ENCODE results near the gene GALNT5. TPM values are rescaled to one million over a fixed set of nuclear protein-coding genes. Genes with fewer than 3 reads are reported as not detected.

The GALNT5 gene
- polyA plus RNA-seq, 1 donor = 1.9 TPM

Other genes with a start within 250 kb of the GALNT5 start
- gene ERMN, start 68.1 kb downstream of the GALNT5 start, polyA plus RNA-seq (ENCODE audit: insufficient read length) = 0.05 TPM
- 0.62 TPM for gene CYTIP, start 186.4 kb downstream of the GALNT5 start, polyA plus RNA-seq (ENCODE audit: insufficient read length)